Spleen (tissue), 11 donors: ENCODE measurements around the gene FAHD1. TPM values are rescaled to one million over a fixed set of nuclear protein-coding genes. Genes with fewer than 3 reads are reported as not detected.
"Not testable (repeated sequence)": the region's sequence is repeated elsewhere in the genome, so short reads cannot be mapped to it uniquely, and the experiment has no call there.

Experiments used
- DNase-seq: peaks from one replicate; pipeline ENCODE4 v3.0.0-alpha.2; 2020
- H3K27ac ChIP-seq, 8 donors: fragments of 200-600 bp; sonication (generic) in 7 of 8; 1 replicate in 4 of 8; 2 replicates in 4 of 8; pipeline versions ENCODE4 v1.5.0 to v1.8.0; 2016 to 2021; ENCODE audit warnings: inconsistent platforms in 4 of 8, mild to moderate bottlenecking in 4 of 8, moderate library complexity in 1 of 8
- H3K27me3 ChIP-seq, 7 donors: fragments of 200-600 bp; sonication (generic) in 6 of 7; replicated peaks in 1 of 7; 1 replicate in 4 of 7; 2 replicates in 3 of 7; pipeline versions ENCODE4 v1.5.0 to v1.8.0; 2016 to 2021; ENCODE audit warnings: inconsistent platforms in 3 of 7, mild to moderate bottlenecking in 1 of 7
- H3K36me3 ChIP-seq, 6 donors: fragments of 200-600 bp; sonication (generic) in 5 of 6; 1 replicate in 4 of 6; 2 replicates in 2 of 6; pipeline versions ENCODE4 v1.5.0 to v1.8.0; 2016 to 2021; ENCODE audit warnings: inconsistent platforms in 2 of 6
- H3K4me1 ChIP-seq, 6 donors: fragments of 200-600 bp; sonication (generic) in 5 of 6; 1 replicate in 3 of 6; 2 replicates in 3 of 6; pipeline versions ENCODE4 v1.5.0 to v1.8.0; 2016 to 2021; ENCODE audit warnings: inconsistent platforms in 3 of 6
- H3K4me3 ChIP-seq, 8 donors: fragments of 200-600 bp; sonication (generic) in 7 of 8; 1 replicate in 4 of 8; 2 replicates in 4 of 8; pipeline versions ENCODE4 v1.5.0 to v1.8.0; 2016 to 2021; ENCODE audit warnings: inconsistent platforms in 4 of 8, mild to moderate bottlenecking in 4 of 8, moderate library complexity in 2 of 8
- H3K9me3 ChIP-seq, 8 donors: fragments of 200-600 bp; sonication (generic) in 7 of 8; 1 replicate in 4 of 8; 2 replicates in 4 of 8; pipeline versions ENCODE4 v1.5.0 to v1.8.0; 2016 to 2021; ENCODE audit warnings: inconsistent platforms in 4 of 8
- CTCF ChIP-seq, 11 experiments: fragments of 200-600 bp in 7 of 11; fragments of 450-650 bp in 4 of 11; sonication (generic) in 4 of 11; IDR thresholded peaks in 8 of 11; conservative IDR thresholded peaks in 3 of 11; 1 replicate in 7 of 11; 2 replicates in 4 of 11; pipeline versions ENCODE4 v1.4.0 to v1.8.0; 2016 to 2021; ENCODE audit warnings: antibody characterized with exemption in 11 of 11, inconsistent platforms in 4 of 11, mild to moderate bottlenecking in 1 of 11
- POLR2A ChIP-seq, 3 donors: fragments of 450-650 bp; IDR thresholded peaks; one replicate each; pipeline ENCODE4 v1.5.1; 2017; ENCODE audit warnings: antibody characterized with exemption in 3 of 3, mild to moderate bottlenecking in 1 of 3
- POLR2AphosphoS5 ChIP-seq, 3 donors: sonication (generic); formaldehyde crosslinking; IDR thresholded peaks; one replicate each; pipeline ENCODE4 v1.5.1; 2017; ENCODE audit warnings: antibody characterized with exemption in 3 of 3
- WGBS, 5 donors: extraction: QIAGEN DNeasy Blood & Tissue Kit in 3 of 5; methylation state at CpG; one replicate each; pipeline versions ENCODE4 v1.1.5 to v1.1.7; 2013 to 2018; 5-methylcytosine and 5-hydroxymethylcytosine counted together
- intact Hi-C: fragments of 100-400 bp; cut with DNase I; formaldehyde crosslinking; loops from one replicate; pipeline ENCODE4 v1.15.0; 2023; ENCODE audit warnings: low total_unique reads
- polyA plus RNA-seq, 3 donors: library from polyadenylated mRNA; stranded (reverse); fragments of 200-250 nt; gene quantifications; one replicate each; pipeline ENCODE4 v1.2.1, GENCODE V29; 2013
- total RNA-seq, 7 donors: library from RNA; depleted of rRNA in 3 of 7; stranded (reverse); fragments of >200 nt in 3 of 7; fragmentation: NEBNext Ultra II Directional in 4 of 7; extraction: Animal tissue kit (Norgen Biotek cat#: 25700) in 4 of 7; gene quantifications; one replicate each; pipeline versions ENCODE4 v1.1.0 to v1.2.1, GENCODE V29; 2016 to 2021
- donor health status: healthy with polysubstance abuse.
- donor health status: DM: no; HTN: no; CAD: no; lungs with moderate emphysema.
- donor health status: DM: no; HTN: no; CAD: no.
- donor health status: Bipolar disorder and iron deficiency.
- donor health status: healthy.
- donor health status: DM: no; HTN: no; CAD: no.
- donor health status: DM: yes; HTN: yes; CAD: no.

Gene FAHD1
- total and polyA plus RNA-seq, 10 donors, result 9.5 to 34.9 (median 16.6) TPM

GRCh38 chr16:1874854-1875253 is 47.8 kb downstream of the FAHD1 start:
- no peak overlapping the region for H3K4me3 ChIP-seq
- H3K9me3 ChIP-seq, result peaks cover 0 to 6% (median 0%) of the 10 kb centered on the region in 8 donors
- H3K27ac ChIP-seq, result no peak overlapping the region
- no peak for DNase-seq
- H3K4me1 ChIP-seq, result peaks cover 0 to 7% (median 0%) of the 10 kb centered on the region in 6 donors
- WGBS, 5 donors, result 57 to 62% (median 60%) methylated on average over 6 of the region's 6 CpGs
- intact Hi-C loops, result no loop called here
- no peaks in the 10 kb centered on the region for H3K36me3 ChIP-seq
- TF ChIP-seq POLR2A (IDR thresholded peaks at IDR 0.05) (no peak), POLR2AphosphoS5 (IDR thresholded peaks at IDR 0.05) (no peak), CTCF (IDR thresholded peaks at IDR 0.05 in 8 of 11, conservative IDR thresholded peaks at IDR 0.05 in 3 of 11) (no peak)
- peaks cover 0 to 80% (median 33%) of the 10 kb centered on the region in 7 donors for H3K27me3 ChIP-seq

- peak; percentile 9 for DNase-seq
- 76 to 86% (median 85%) methylated on average over 13 of the region's 13 CpGs for WGBS, 5 donors
- H3K4me3 ChIP-seq, H3K4me1 ChIP-seq, H3K9me3 ChIP-seq, H3K36me3 ChIP-seq, H3K27ac ChIP-seq, intact Hi-C loops: not testable (repeated sequence)
- H3K27me3 ChIP-seq, result peaks cover 0 to 88% (median 33%) of the 10 kb centered on the region in 7 donors
Measured at GRCh38 chr16:1876066-1876465, 49.1 kb downstream of the FAHD1 start.

GRCh38 chr16:1876468-1876867 is 49.5 kb downstream of the FAHD1 start:
- Histone ChIP-seq H3K27me3 (peaks cover 0 to 92% (median 32%) of the 10 kb centered on the region in 7 donors), H3K4me1 (peaks cover 0 to 7% (median 0%) of the 10 kb centered on the region in 6 donors), H3K9me3 (peaks cover 0 to 6% (median 0%) of the 10 kb centered on the region in 8 donors), H3K36me3 (no peaks in the 10 kb centered on the region), H3K4me3 (no peak overlapping the region), H3K27ac (no peak overlapping the region)
- TF ChIP-seq CTCF (IDR thresholded peaks at IDR 0.05 in 8 of 11, conservative IDR thresholded peaks at IDR 0.05 in 3 of 11), result no peak
- no peak for TF ChIP-seq POLR2A (IDR thresholded peaks at IDR 0.05)
- no peak for TF ChIP-seq POLR2AphosphoS5 (IDR thresholded peaks at IDR 0.05)
- DNase-seq, result peak; percentile 40
- WGBS, 5 donors, result 58 to 75% (median 65%) methylated on average over 7 of the region's 7 CpGs
- intact Hi-C loops, result no loop called here

GRCh38 chr16:1877089-1877488 is 50.1 kb downstream of the FAHD1 start:
- TF ChIP-seq POLR2A (IDR thresholded peaks at IDR 0.05) (no peak), POLR2AphosphoS5 (IDR thresholded peaks at IDR 0.05) (no peak), CTCF (IDR thresholded peaks at IDR 0.05 in 8 of 11, conservative IDR thresholded peaks at IDR 0.05 in 3 of 11) (no peak)
- peak; percentile 17 for DNase-seq
- Histone ChIP-seq H3K27me3 (peaks cover 0 to 93% (median 28%) of the 10 kb centered on the region in 7 donors), H3K9me3 (peaks cover 0 to 2% (median 0%) of the 10 kb centered on the region in 8 donors), H3K4me3 (no peak overlapping the region), H3K36me3 (no peaks in the 10 kb centered on the region), H3K27ac (no peak overlapping the region), H3K4me1 (peaks cover 0 to 5% (median 0%) of the 10 kb centered on the region in 6 donors)
- intact Hi-C loops, result no loop called here
- WGBS, 5 donors, result 58 to 75% (median 67%) methylated on average over 6 of the region's 6 CpGs

- WGBS, 5 donors, result 59 to 76% (median 69%) methylated on average over 11 of the region's 11 CpGs
- intact Hi-C loops, result no loop called here
- no peak for TF ChIP-seq POLR2A (IDR thresholded peaks at IDR 0.05)
- TF ChIP-seq CTCF (IDR thresholded peaks at IDR 0.05 in 8 of 11, conservative IDR thresholded peaks at IDR 0.05 in 3 of 11), result no peak
- TF ChIP-seq POLR2AphosphoS5 (IDR thresholded peaks at IDR 0.05), result no peak
- peaks cover 0 to 93% (median 22%) of the 10 kb centered on the region in 7 donors for H3K27me3 ChIP-seq
- H3K9me3 ChIP-seq, result no peaks in the 10 kb centered on the region
- no peak overlapping the region for H3K27ac ChIP-seq
- no peaks in the 10 kb centered on the region for H3K4me1 ChIP-seq
- H3K36me3 ChIP-seq, result no peaks in the 10 kb centered on the region
- DNase-seq, result peak; percentile 44
- no peak overlapping the region for H3K4me3 ChIP-seq
Measured at GRCh38 chr16:1877804-1878203, 50.8 kb downstream of the FAHD1 start.
